WI38 (cell line): ENCODE results near the gene PRDM4.
A peak's percentile ranks its signal among the peaks of the same experiment; 100 is the strongest.
"Not testable (repeated sequence)": the region's sequence is repeated elsewhere in the genome, so short reads cannot be mapped to it uniquely, and the experiment has no call there.

ENCODE experiments used
- H3K4me3 ChIP-seq: 2 replicates; pipeline ENCODE4 v1.5.1; 2011; ENCODE audit warnings: low read depth, mild to moderate bottlenecking, control low read depth, low read length
- TF ChIP-seq, protein P1 (sequence below): IDR thresholded peaks from 2 replicates; pipeline ENCODE4 v1.5.1; 2012; ENCODE audit warnings: low read depth, mild to moderate bottlenecking, control low read depth, low read length

Gene PRDM4

DNA sequence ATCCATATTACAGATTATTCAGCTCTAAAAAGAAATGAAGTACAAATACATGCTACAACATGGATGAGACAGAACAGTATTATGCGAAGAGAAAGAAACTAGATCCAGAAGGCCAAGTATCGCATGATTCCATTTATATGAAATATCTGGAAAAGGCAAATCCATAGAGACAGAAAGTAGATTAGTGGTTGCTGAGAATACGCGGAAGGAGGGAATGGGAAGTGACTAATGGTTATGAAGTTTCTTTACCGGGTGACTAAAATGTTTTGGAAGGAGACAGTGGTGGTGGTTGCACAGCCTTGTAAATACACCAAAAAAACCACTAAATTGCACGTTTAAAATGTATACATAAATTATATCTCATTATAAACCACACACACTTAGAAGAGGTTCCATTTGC is 12.5 kb downstream of the PRDM4 start:
- TF ChIP-seq, protein P1, sequence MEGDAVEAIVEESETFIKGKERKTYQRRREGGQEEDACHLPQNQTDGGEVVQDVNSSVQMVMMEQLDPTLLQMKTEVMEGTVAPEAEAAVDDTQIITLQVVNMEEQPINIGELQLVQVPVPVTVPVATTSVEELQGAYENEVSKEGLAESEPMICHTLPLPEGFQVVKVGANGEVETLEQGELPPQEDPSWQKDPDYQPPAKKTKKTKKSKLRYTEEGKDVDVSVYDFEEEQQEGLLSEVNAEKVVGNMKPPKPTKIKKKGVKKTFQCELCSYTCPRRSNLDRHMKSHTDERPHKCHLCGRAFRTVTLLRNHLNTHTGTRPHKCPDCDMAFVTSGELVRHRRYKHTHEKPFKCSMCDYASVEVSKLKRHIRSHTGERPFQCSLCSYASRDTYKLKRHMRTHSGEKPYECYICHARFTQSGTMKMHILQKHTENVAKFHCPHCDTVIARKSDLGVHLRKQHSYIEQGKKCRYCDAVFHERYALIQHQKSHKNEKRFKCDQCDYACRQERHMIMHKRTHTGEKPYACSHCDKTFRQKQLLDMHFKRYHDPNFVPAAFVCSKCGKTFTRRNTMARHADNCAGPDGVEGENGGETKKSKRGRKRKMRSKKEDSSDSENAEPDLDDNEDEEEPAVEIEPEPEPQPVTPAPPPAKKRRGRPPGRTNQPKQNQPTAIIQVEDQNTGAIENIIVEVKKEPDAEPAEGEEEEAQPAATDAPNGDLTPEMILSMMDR = no peak
- H3K4me3 ChIP-seq = peak overlapping the region; percentile 39

DNA sequence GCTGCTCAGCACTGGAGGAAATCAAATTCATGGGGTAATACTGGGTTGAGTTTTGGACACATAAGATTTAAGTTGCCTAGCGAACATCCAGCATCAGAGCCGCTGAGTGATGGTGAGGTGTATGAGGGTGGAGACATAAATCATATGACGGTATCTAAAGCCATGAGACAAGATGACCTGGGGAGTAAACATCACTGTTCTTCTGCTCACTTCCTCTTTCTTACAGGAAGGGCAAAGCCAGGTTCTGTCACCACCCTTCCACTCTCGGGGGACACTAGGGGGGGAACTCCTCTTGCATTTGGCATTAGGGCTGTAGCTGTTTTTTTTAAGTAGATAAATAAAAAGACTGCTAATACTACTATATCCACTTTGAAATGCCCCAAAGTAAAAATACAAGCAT is 24.0 kb downstream of the PRDM4 start:
- H3K4me3 ChIP-seq = no peak overlapping the region
- TF ChIP-seq, protein P1 = no peak

DNA sequence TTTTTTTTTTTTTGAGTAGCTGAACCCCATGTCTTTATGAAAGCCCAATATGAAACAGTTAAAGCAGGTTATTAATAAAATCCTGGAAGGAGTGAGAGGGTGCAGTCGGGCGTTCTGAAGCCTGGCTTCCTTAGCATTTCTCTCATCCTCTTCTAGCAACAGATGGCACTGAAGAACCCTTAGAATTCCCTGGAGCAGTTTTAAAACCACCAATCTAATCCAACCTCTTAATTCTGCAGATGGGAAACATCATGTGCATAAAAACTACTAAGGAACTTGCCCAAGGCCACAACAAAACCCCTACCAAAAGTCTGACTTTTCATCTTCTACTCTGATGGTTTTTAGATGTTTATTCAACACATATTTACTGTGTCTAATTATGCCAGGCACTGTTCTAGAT is 25.2 kb downstream of the PRDM4 start:
- no peak overlapping the region for H3K4me3 ChIP-seq
- TF ChIP-seq, protein P1 = no peak

DNA sequence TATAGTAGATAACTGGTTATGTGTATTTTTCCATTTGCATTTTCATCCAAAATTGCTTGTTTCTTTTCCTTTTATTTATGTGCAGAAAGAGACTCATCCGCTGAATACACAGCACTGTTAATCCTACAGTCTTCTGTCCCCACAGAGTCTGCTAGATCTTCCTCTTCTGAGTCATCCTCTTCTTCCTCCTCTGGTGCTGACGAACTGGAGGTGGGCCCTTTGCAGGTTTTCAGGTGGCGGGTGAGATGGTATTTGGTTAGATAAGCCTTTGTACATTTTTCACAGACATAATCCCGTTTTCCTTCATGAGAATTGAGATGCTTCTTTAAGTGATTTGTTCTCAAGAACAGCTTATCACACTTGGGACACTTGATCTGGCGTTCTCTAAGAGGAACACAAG is 26.8 kb downstream of the PRDM4 start:
- TF ChIP-seq, protein P1 = no peak
- no peak overlapping the region for H3K4me3 ChIP-seq

DNA sequence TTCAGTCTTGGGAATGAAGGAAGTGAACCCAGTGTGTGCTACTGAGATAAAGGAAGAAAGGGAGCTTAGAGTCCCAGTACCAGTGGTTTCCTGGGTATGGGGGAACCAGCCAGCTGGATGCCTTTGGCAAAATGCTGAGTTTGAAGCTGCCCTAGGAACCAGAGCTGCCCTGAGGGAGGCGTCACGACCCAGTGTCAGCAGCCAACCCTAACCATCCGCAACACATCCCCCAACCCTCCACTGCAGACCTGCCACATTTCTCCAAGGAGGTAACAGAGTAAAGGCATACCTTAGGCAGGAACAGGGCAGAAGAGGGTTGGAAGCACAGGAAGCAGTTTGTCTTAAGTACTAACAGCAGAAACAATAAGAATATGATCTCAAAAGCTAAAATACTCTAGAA is 28.6 kb downstream of the PRDM4 start:
- TF ChIP-seq, protein P1 = no peak
- no peak overlapping the region for H3K4me3 ChIP-seq

DNA sequence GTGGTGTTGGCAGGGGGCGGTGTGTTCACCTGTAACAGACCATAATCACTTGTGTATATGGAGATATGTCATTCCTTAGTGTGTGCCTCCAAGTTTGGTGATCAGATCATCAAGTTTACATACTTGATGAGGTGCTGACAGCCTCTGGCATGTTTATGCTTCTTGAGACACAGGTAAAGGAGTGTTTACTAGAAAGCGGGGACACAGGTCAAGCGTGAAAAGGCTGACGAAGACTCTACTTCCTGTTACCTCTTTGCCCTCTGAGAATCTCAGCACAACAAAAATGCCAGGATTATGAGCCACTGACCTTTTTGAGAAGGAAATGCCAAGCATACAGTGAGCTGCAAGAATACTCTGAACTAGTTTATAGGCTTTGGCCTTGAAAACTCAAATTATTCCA is 29.6 kb downstream of the PRDM4 start:
- TF ChIP-seq, protein P1 = no peak

DNA sequence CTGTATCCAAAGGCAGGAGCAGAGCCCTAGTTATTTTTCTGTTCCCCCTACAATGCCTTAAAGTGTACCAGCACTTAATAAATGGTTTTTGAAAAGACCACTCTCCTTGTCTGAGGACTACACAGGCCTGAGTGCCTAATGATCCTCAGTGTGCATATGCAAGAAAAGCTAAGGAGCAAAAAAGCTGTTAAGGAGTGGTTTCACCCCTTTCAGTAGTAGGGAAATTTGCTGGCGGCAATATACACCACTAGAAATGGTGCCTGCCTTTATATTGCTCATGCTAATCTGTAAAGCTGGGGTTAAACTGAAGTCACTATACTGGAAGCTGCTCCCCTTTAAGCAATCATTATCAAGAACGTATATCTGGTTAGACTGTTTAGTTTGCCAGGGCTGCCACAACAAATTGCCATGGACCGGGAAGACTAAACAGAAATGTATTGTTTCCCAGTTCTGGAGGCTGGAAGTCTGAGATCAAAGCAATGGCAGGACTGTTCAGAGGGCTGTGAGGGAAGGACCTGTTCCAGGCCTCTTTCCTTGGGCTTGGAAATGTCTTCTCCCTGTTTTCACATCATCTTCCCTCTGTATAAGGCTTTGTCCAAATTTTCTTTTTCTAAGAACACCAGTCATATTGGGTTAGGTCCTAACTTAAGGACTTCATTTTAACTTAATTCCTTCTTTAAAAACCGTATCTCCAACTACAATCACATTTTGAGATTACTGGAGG is 30.2 kb downstream of the PRDM4 start:
- H3K4me3 ChIP-seq = no peak overlapping the region
- TF ChIP-seq, protein P1 = no peak

More for the DNA sequence above, 29.6 kb downstream of the PRDM4 start:
- H3K4me3 ChIP-seq = no peak overlapping the region

DNA sequence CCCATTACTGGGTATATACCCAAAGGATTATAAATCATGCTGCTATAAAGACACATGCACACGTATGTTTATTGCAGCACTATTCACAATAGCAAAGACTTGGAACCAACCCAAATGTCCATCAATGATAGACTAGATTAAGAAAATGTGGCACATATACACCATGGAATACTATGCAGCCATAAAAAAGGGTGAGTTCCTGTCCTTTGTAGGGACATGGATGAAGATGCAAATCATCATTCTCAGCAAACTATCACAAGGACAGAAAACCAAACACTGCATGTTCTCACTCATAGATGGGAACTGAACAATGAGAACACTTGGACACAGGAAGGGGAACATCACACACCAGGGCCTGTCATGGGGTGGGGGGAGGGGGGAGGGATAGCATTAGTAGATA is 33.2 kb downstream of the PRDM4 start:
- not testable (repeated sequence) for H3K4me3 ChIP-seq

DNA sequence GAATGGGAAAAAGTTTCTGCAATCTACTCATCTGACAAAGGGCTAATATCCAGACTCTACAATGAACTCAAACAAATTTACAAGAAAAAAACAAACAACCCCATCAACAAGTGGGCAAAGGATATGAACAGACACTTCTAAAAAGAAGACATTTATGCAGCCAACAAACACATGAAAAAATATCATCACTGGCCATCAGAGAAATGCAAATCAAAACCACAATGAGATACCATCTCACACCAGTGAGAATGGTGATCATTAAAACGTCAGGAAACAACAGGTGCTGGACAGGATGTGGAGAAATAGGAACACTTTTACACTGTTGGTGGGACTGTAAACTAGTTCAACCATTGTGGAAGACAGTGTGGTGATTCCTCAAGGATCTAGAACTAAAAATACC is 33.6 kb downstream of the PRDM4 start:
- not testable (repeated sequence) for H3K4me3 ChIP-seq
